Lung (tissue), 12 donors: Measurements from ENCODE around the gene CEP170B. TPM values are rescaled to one million over a fixed set of nuclear protein-coding genes. Genes with fewer than 3 reads are reported as not detected.

Source experiments
- ATAC-seq: fragments of 200-7000 bp; cut with Tn5 transposase; one replicate; pipeline ENCODE4 v1.9.1; 2020; ENCODE audit warnings: moderate number of reproducible peaks; ENCODE audit not compliant: insufficient read depth, low FRiP score
- DNase-seq, 3 donors: peaks; one replicate each; pipeline ENCODE4 v3.0.0-alpha.2; 2013 to 2017
- H3K27ac ChIP-seq, 2 donors: one replicate each; pipeline ENCODE4 v1.5.1; 2013; ENCODE audit warnings: mild to moderate bottlenecking in 2 of 2, moderate library complexity in 2 of 2, control low read depth in 1 of 2, inconsistent platforms in 1 of 2, low read depth in 1 of 2, low read length in 1 of 2
- H3K27me3 ChIP-seq, 3 donors: one replicate each; pipeline ENCODE4 v1.5.1; 2013; ENCODE audit warnings: low read length in 2 of 3; ENCODE audit not compliant: control insufficient read depth in 3 of 3, insufficient read depth in 3 of 3
- H3K36me3 ChIP-seq, 4 donors: one replicate each; pipeline ENCODE4 v1.5.1; 2013; ENCODE audit warnings: low read length in 4 of 4, mild to moderate bottlenecking in 1 of 4, moderate library complexity in 1 of 4; ENCODE audit not compliant: control insufficient read depth in 4 of 4, insufficient read depth in 4 of 4
- H3K4me1 ChIP-seq, 5 donors: one replicate each; pipeline ENCODE4 v1.5.1; 2013; ENCODE audit warnings: low read length in 5 of 5, mild to moderate bottlenecking in 2 of 5, moderate library complexity in 1 of 5; ENCODE audit not compliant: control insufficient read depth in 5 of 5, insufficient read depth in 5 of 5
- H3K4me3 ChIP-seq: one replicate; pipeline ENCODE4 v1.5.1; 2013; ENCODE audit warnings: mild to moderate bottlenecking, control low read depth, moderate library complexity
- H3K9ac ChIP-seq, 2 donors: one replicate each; pipeline ENCODE4 v1.5.1; 2013; ENCODE audit warnings: low read length in 2 of 2, control low read depth in 1 of 2; ENCODE audit not compliant: insufficient read depth in 1 of 2
- H3K9me3 ChIP-seq, 4 donors: one replicate each; pipeline ENCODE4 v1.5.1; 2013; ENCODE audit warnings: low read length in 3 of 4, mild to moderate bottlenecking in 1 of 4, moderate library complexity in 1 of 4; ENCODE audit not compliant: control insufficient read depth in 4 of 4, insufficient read depth in 3 of 4
- WGBS, 2 donors: extraction: QIAGEN DNeasy Blood & Tissue Kit; methylation state at CpG; one replicate each; pipeline ENCODE4 v1.1.7; 2013; 5-methylcytosine and 5-hydroxymethylcytosine counted together
- polyA plus RNA-seq, 2 donors: library from polyadenylated mRNA; stranded (reverse); fragments of 200-250 nt; gene quantifications; one replicate each; pipeline ENCODE4 v1.2.1, GENCODE V29; 2013
- total RNA-seq, 2 donors: library from RNA; depleted of rRNA in 1 of 2; stranded (reverse); fragments of >200 nt in 1 of 2; gene quantifications; one replicate each; pipeline ENCODE4 v1.2.1, GENCODE V29; 2014 to 2021
- TF ChIP-seq, protein P1 (sequence below): IDR thresholded peaks from 2 replicates; pipeline ENCODE4 v1.5.1; 2012; ENCODE audit warnings: mild to moderate bottlenecking; ENCODE audit errors: control extremely low read depth, extremely low read depth
- donor health status: control.
- donor health status: control.
- donor health status: Bipolar disorder and iron deficiency.
- donor health status: healthy.
- donor health status: DM: yes; HTN: yes; CAD: no.

The CEP170B gene
- total and polyA plus RNA-seq, 4 donors, result 12.1 to 50.3 (median 15.1) TPM

- TF ChIP-seq, protein P1, sequence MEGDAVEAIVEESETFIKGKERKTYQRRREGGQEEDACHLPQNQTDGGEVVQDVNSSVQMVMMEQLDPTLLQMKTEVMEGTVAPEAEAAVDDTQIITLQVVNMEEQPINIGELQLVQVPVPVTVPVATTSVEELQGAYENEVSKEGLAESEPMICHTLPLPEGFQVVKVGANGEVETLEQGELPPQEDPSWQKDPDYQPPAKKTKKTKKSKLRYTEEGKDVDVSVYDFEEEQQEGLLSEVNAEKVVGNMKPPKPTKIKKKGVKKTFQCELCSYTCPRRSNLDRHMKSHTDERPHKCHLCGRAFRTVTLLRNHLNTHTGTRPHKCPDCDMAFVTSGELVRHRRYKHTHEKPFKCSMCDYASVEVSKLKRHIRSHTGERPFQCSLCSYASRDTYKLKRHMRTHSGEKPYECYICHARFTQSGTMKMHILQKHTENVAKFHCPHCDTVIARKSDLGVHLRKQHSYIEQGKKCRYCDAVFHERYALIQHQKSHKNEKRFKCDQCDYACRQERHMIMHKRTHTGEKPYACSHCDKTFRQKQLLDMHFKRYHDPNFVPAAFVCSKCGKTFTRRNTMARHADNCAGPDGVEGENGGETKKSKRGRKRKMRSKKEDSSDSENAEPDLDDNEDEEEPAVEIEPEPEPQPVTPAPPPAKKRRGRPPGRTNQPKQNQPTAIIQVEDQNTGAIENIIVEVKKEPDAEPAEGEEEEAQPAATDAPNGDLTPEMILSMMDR, result no peak
- 74 to 79% methylated on average over 9 of the region's 9 CpGs for WGBS, 2 donors
- ATAC-seq, result no peak
- Histone ChIP-seq H3K9ac (no peak overlapping the region), H3K4me3 (no peak overlapping the region), H3K9me3 (no peaks in the 10 kb centered on the region), H3K27me3 (no peaks in the 10 kb centered on the region), H3K4me1 (peaks cover 0 to 11% (median 0%) of the 10 kb centered on the region in 5 donors), H3K36me3 (no peaks in the 10 kb centered on the region), H3K27ac (no peak overlapping the region)
- DNase-seq, result no peak
These were observed 66.3 kb downstream of the CEP170B start for GRCh38 chr14:104931304-104931770.

DNA sequence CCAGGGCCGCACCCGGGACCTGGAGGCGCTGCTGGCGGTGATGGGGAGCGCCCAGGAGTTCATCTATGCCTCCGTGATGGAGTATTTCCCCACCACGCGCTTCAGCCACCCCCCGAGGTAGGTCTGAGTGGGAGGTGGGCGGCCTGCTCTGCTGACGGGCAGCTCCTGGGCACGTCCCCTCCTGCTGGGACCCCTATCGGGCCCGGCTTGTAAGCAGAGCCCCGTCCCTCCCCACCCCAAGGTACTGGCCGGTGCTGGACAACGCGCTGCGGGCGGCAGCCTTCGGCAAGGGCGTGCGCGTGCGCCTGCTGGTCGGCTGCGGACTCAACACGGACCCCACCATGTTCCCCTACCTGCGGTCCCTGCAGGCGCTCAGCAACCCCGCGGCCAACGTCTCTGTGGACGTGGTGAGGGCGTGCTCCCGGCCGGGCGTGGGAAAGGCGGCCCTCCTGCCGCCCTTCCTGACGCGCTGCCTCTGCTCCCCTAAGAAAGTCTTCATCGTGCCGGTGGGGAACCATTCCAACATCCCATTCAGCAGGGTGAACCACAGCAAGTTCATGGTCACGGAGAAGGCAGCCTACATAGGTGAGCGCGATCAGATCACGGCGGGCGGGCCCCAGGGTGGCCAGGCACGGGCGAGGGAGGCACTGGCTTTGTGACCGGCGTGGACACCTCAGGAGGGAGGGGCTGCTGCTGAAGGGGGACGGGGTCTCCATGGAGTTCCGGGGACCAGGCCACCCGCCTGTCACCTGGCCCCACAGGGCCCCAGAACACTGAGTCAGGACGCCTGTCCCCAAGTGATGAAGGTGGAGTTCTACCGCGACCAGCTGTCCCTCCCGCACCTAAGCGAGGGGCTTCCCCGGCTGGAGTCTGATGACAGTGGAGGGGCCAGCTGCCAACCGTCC, 67.0 kb downstream of the CEP170B start:
- H3K4me3 ChIP-seq, result no peak overlapping the region
- DNase-seq (peak in 1 of 3 donors; percentile 15), ATAC-seq (no peak)
- 51 to 73% methylated on average over 63 to 64 of the region's 64 CpGs for WGBS, 2 donors
- peaks cover 0 to 11% (median 0%) of the 10 kb centered on the region in 5 donors for H3K4me1 ChIP-seq
- no peaks in the 10 kb centered on the region for H3K36me3 ChIP-seq
- H3K27me3 ChIP-seq, result no peaks in the 10 kb centered on the region
- no peak overlapping the region for H3K9ac ChIP-seq
- no peaks in the 10 kb centered on the region for H3K9me3 ChIP-seq
- no peak overlapping the region for H3K27ac ChIP-seq
- TF ChIP-seq, protein P1, result no peak

- WGBS, 2 donors, result 10 to 24% methylated on average over 77 to 100 of the region's 100 CpGs
- no peaks in the 10 kb centered on the region for H3K9me3 ChIP-seq
These were observed 67.9 kb downstream of the CEP170B start for GRCh38 chr14:104932676-104933631.

More at GRCh38 chr14:104932676-104933631, 67.9 kb downstream of the CEP170B start:
- Histone ChIP-seq H3K4me1 (peaks cover 0 to 11% (median 0%) of the 10 kb centered on the region in 5 donors), H3K27ac (no peak overlapping the region), H3K4me3 (peak overlapping the region; percentile 34), H3K9ac (no peak overlapping the region), H3K27me3 (peaks cover 0 to 6% (median 0%) of the 10 kb centered on the region in 3 donors), H3K36me3 (no peaks in the 10 kb centered on the region)
- ATAC-seq (peak; percentile 89), DNase-seq (peak; percentile 88 to 92 (median 91))
- TF ChIP-seq, protein P1, result peak; percentile 59
